Upper lobe of left lung (tissue), 6 donors: ENCODE measurements around the gene SLC66A3. TPM values are rescaled to one million over a fixed set of nuclear protein-coding genes. Genes with fewer than 3 reads are reported as not detected.

ENCODE experiments used
- ATAC-seq, 2 donors: fragments of 200-7000 bp; cut with Tn5 transposase; one replicate each; pipeline ENCODE4 v1.9.1; 2022; ENCODE audit warnings: mild to moderate bottlenecking in 2 of 2, moderate library complexity in 2 of 2; ENCODE audit not compliant: low FRiP score in 2 of 2
- DNase-seq, 2 donors: peaks; one replicate each; pipeline ENCODE4 v3.0.0-alpha.2; 2019 to 2020
- H3K27ac ChIP-seq, 4 donors: fragments of 200-600 bp; sonication (generic); one replicate each; pipeline ENCODE4 v1.5.1; 2016 to 2019
- H3K27me3 ChIP-seq, 4 donors: fragments of 200-600 bp; sonication (generic); one replicate each; pipeline ENCODE4 v1.5.1; 2017 to 2019
- H3K36me3 ChIP-seq, 4 donors: fragments of 200-600 bp; sonication (generic); one replicate each; pipeline ENCODE4 v1.5.1; 2016 to 2019
- H3K4me1 ChIP-seq, 4 donors: fragments of 200-600 bp; sonication (generic); one replicate each; pipeline ENCODE4 v1.5.1; 2018 to 2019
- H3K4me3 ChIP-seq, 4 donors: fragments of 200-600 bp; sonication (generic); one replicate each; pipeline ENCODE4 v1.5.1; 2017 to 2019; ENCODE audit warnings: mild to moderate bottlenecking in 2 of 4, moderate library complexity in 1 of 4
- H3K9me3 ChIP-seq, 4 donors: fragments of 200-600 bp; sonication (generic); one replicate each; pipeline ENCODE4 v1.5.1; 2018 to 2019
- EP300 ChIP-seq, 4 donors: sonication (generic); formaldehyde crosslinking; IDR thresholded peaks; one replicate each; pipeline ENCODE4 v1.5.1; 2017; ENCODE audit warnings: antibody characterized with exemption in 4 of 4, control low read depth in 2 of 4
- POLR2A ChIP-seq, 4 donors: fragments of 450-650 bp; IDR thresholded peaks; one replicate each; pipeline ENCODE4 v1.5.1; 2016 to 2017; ENCODE audit warnings: antibody characterized with exemption in 4 of 4, mild to moderate bottlenecking in 2 of 4
- POLR2AphosphoS5 ChIP-seq, 2 donors: sonication (generic); formaldehyde crosslinking; IDR thresholded peaks; one replicate each; pipeline ENCODE4 v1.5.1; 2017; ENCODE audit warnings: antibody characterized with exemption in 2 of 2
- WGBS, 2 donors: methylation state at CpG; one replicate each; pipeline ENCODE4 v1.1.5; 2017 to 2018; 5-methylcytosine and 5-hydroxymethylcytosine counted together
- total RNA-seq, 6 donors: library from RNA; depleted of rRNA in 4 of 6; stranded (reverse); fragments of >200 nt in 4 of 6; gene quantifications; one replicate each; pipeline versions ENCODE4 v1.1.0 to v1.2.1, GENCODE V29; 2016 to 2021
- TF ChIP-seq, protein P1 (sequence below), 6 experiments: fragments of 450-650 bp in 4 of 6; fragments of 200-600 bp in 2 of 6; sonication (generic) in 2 of 6; IDR thresholded peaks; one replicate each; pipeline ENCODE4 v1.5.1; 2016 to 2019; ENCODE audit warnings: antibody characterized with exemption in 6 of 6
- donor health status: DM: no; HTN: no; CAD: no; lungs with moderate emphysema.
- donor health status: DM: no; HTN: yes; CAD: no; lungs with severe emphysema.

SLC66A3 gene
- 10 to 100 TPM; 24.2 to 54.6 (median 43.4) TPM for total RNA-seq

DNA sequence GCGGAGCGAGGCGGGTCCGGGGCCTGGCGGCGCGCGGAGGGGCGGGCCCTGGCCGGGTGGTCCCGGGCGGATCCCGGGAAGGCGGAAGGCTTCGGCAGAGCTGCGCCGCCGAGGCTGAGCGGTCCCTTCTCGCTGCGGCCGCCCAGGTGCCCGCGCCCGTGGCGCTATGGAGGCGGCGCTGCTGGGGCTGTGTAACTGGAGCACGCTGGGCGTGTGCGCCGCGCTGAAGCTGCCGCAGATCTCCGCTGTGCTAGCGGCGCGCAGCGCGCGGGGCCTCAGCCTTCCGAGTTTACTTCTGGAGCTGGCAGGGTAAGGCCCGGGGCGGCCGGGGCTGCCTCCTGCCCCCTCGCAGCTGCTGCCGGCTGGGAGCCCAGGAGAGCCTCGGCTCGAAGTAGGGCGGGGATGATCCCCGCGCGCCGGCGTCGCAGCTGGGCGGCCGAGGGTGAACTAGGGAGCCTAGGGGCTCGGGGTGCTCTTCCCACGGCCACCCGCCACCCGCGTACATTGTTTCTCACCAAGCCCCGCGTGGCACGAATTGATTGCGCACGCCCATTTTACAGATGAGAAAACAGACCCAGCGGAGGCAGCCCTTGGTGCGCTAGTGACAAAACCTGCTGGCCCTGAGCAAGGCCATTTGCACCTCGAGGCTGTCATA is at the start of gene SLC66A3:
TSS of gene SLC66A3 (plus strand) at position 87 of the 655 bp plus-strand sequence. CDS start at position 167, 80 bp downstream.
- ATAC-seq, result peak in 1 of 2 donors; percentile 93
- peak within 1 kb of the TSS; percentile 90 to 93 (median 92) for H3K27ac ChIP-seq
- no peaks in the 10 kb centered on the region for H3K9me3 ChIP-seq
- H3K36me3 ChIP-seq, result peaks cover 0 to 3% (median 0%) of the 10 kb centered on the region in 4 donors
- no peaks in the 10 kb centered on the region for H3K27me3 ChIP-seq
- peak in 1 of 2 donors; percentile 98 for DNase-seq
- TF ChIP-seq POLR2A (IDR thresholded peaks at IDR 0.05) (peak in 3 of 4 donors; percentile 79 to 93 (median 81)), EP300 (IDR thresholded peaks at IDR 0.05) (no peak), POLR2AphosphoS5 (IDR thresholded peaks at IDR 0.05) (peak; percentile 67 to 82)
- TF ChIP-seq, protein P1, sequence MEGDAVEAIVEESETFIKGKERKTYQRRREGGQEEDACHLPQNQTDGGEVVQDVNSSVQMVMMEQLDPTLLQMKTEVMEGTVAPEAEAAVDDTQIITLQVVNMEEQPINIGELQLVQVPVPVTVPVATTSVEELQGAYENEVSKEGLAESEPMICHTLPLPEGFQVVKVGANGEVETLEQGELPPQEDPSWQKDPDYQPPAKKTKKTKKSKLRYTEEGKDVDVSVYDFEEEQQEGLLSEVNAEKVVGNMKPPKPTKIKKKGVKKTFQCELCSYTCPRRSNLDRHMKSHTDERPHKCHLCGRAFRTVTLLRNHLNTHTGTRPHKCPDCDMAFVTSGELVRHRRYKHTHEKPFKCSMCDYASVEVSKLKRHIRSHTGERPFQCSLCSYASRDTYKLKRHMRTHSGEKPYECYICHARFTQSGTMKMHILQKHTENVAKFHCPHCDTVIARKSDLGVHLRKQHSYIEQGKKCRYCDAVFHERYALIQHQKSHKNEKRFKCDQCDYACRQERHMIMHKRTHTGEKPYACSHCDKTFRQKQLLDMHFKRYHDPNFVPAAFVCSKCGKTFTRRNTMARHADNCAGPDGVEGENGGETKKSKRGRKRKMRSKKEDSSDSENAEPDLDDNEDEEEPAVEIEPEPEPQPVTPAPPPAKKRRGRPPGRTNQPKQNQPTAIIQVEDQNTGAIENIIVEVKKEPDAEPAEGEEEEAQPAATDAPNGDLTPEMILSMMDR (IDR thresholded peaks at IDR 0.05), result peak in 3 of 6 experiments; percentile 20 to 42 (median 38)
- peaks cover 18 to 25% (median 21%) of the 10 kb centered on the region in 4 donors for H3K4me1 ChIP-seq
- H3K4me3 ChIP-seq, result peak within 1 kb of the TSS; percentile 71 to 96 (median 88)
- WGBS, 2 donors, result 5 to 9% methylated on average over 8 to 59 of the region's 71 CpGs

DNA sequence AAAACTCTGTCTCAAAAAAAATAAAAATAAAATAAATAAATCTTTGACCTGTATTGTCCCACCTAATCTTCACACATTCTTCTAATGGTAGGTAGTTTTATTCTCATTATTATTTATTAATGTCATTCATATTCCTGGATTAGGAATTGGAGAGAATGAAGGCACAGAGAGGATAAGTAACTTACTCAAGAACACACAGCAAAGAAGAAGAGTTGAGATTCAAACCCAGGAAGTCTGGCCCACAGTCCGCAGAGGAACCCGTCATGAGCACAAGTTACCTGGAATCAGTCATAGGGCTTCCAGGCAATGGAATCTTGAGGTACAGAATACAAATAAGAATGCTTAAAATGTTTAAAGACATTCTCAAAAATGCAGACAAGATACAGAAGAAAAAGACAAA is 46.3 kb upstream of the SLC66A3 start:
- whole genome bisulfite sequencing, 2 donors, result 91 to 97% methylated on average over 2 of the region's 2 CpGs
- Histone ChIP-seq H3K27me3 (no peaks in the 10 kb centered on the region), H3K4me1 (no peaks in the 10 kb centered on the region), H3K27ac (no peak overlapping the region), H3K9me3 (no peaks in the 10 kb centered on the region), H3K4me3 (no peak overlapping the region), H3K36me3 (no peaks in the 10 kb centered on the region)
- ATAC-seq (no peak), DNase-seq (no peak)
- TF ChIP-seq POLR2A (IDR thresholded peaks at IDR 0.05) (no peak), POLR2AphosphoS5 (IDR thresholded peaks at IDR 0.05) (no peak), EP300 (IDR thresholded peaks at IDR 0.05) (no peak)
- TF ChIP-seq, protein P1 (IDR thresholded peaks at IDR 0.05), result no peak

DNA sequence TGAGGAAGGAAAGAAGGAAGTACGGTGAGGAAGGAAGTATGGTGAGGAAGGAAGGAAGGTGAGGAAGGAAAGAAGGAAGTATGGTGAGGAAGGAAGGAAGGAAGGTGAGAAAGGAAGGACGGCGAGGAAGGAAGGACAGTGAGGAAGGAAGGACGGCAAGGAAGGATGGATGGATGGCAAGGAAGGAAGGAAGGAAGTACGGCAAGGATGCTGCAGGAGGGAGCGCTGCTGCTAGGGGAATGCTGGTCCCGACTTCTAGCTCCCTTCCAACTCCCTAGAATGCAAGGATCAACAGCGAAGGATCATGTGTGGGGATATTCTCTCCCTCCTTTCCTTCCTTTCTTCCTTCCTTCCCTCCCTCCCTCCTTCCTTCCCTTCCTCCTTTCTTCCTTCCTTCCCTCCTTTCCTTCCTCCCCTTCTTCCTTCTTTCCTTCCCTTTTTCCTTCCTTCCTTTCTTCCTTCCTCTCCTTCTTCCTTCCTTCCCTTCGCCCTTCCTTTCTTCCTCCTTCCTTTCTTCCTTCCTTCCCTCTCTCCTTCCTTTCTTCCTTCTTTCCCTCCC is 42.3 kb upstream of the SLC66A3 start:
- no peaks in the 10 kb centered on the region for H3K36me3 ChIP-seq
- H3K27me3 ChIP-seq, result no peaks in the 10 kb centered on the region
- H3K4me1 ChIP-seq, result no peaks in the 10 kb centered on the region
- ATAC-seq (no peak), DNase-seq (no peak)
- WGBS, 2 donors, result 89 to 93% methylated on average over 9 of the region's 9 CpGs
- H3K27ac ChIP-seq, result no peak overlapping the region
- H3K4me3 ChIP-seq, result no peak overlapping the region
- TF ChIP-seq, protein P1 (IDR thresholded peaks at IDR 0.05), result no peak
- TF ChIP-seq POLR2A (IDR thresholded peaks at IDR 0.05), result no peak
- no peak for TF ChIP-seq EP300 (IDR thresholded peaks at IDR 0.05)
- no peak for TF ChIP-seq POLR2AphosphoS5 (IDR thresholded peaks at IDR 0.05)
- H3K9me3 ChIP-seq, result no peaks in the 10 kb centered on the region

GRCh38 chr2:11117776-11118175 is 37.5 kb upstream of the SLC66A3 start:
- H3K36me3 ChIP-seq, result no peaks in the 10 kb centered on the region
- WGBS, 2 donors, result 87 to 89% methylated on average over 6 of the region's 6 CpGs
- ATAC-seq (no peak), DNase-seq (no peak)
- TF ChIP-seq POLR2AphosphoS5 (IDR thresholded peaks at IDR 0.05) (no peak), POLR2A (IDR thresholded peaks at IDR 0.05) (no peak)
- H3K9me3 ChIP-seq, result no peaks in the 10 kb centered on the region
- H3K4me3 ChIP-seq, result no peak overlapping the region
- no peaks in the 10 kb centered on the region for H3K27me3 ChIP-seq
- no peaks in the 10 kb centered on the region for H3K4me1 ChIP-seq
- no peak overlapping the region for H3K27ac ChIP-seq

- no peaks in the 10 kb centered on the region for H3K4me1 ChIP-seq
- H3K27ac ChIP-seq, result no peak overlapping the region
- H3K36me3 ChIP-seq, result no peaks in the 10 kb centered on the region
- 55 to 66% methylated on average over 2 to 3 of the region's 3 CpGs for WGBS, 2 donors
- no peak overlapping the region for H3K4me3 ChIP-seq
- H3K9me3 ChIP-seq, result no peaks in the 10 kb centered on the region
- TF ChIP-seq POLR2AphosphoS5 (IDR thresholded peaks at IDR 0.05) (no peak), POLR2A (IDR thresholded peaks at IDR 0.05) (no peak), EP300 (IDR thresholded peaks at IDR 0.05) (no peak)
- TF ChIP-seq, protein P1 (IDR thresholded peaks at IDR 0.05), result no peak
- H3K27me3 ChIP-seq, result no peaks in the 10 kb centered on the region
- ATAC-seq (no peak), DNase-seq (no peak)
Observed at GRCh38 chr2:11118761-11119160, 36.5 kb upstream of the SLC66A3 start.
